HepG2 (cell line): ENCODE data around the gene FARSB. TPM values are rescaled to one million over a fixed set of nuclear protein-coding genes. Genes with fewer than 3 reads are reported as not detected.
A peak's percentile ranks its signal among the peaks of the same experiment; 100 is the strongest.

ENCODE experiments used
- ATF7-NPFF ChIP-seq: sonication (generic); formaldehyde crosslinking; IDR thresholded peaks from 2 replicates; pipeline ENCODE4 v1.8.1; 2023; ENCODE audit warnings: mild to moderate bottlenecking, low read depth, missing genetic modification reagents, moderate library complexity
- ETV5 ChIP-seq: IDR thresholded peaks from 2 replicates; pipeline ENCODE4 v1.6.1; 2018; ENCODE audit warnings: missing biosample characterization, missing genetic modification reagents, inconsistent platforms, borderline replicate concordance
- ISX ChIP-seq: sonication (generic); formaldehyde crosslinking; conservative IDR thresholded peaks from 2 replicates; pipeline ENCODE4 v1.5.0; 2020; ENCODE audit warnings: missing genetic modification reagents
- KLF16 ChIP-seq, 2 experiments: sonication (generic) in 1 of 2; formaldehyde crosslinking in 1 of 2; IDR thresholded peaks; 2 replicates each; pipeline versions ENCODE4 v1.6.1 to v1.8.0; 2016 to 2023; ENCODE audit warnings: missing genetic modification reagents in 2 of 2, missing compliant biosample characterization in 1 of 2
- NR2F6 ChIP-seq, 2 experiments: IDR thresholded peaks; 2 replicates each; pipeline ENCODE4 v1.6.1; 2016; ENCODE audit warnings: antibody characterized with exemption in 1 of 2, mild to moderate bottlenecking in 1 of 2
- PHB2 ChIP-seq: fragments of 450-650 bp; IDR thresholded peaks from 2 replicates; pipeline ENCODE4 v1.6.1; 2018; ENCODE audit not compliant: partially characterized antibody
- SAP130 ChIP-seq: IDR thresholded peaks from 2 replicates; pipeline ENCODE4 v1.6.1; 2016; ENCODE audit warnings: low read depth
- SMAD9 ChIP-seq: sonication (generic); formaldehyde crosslinking; IDR thresholded peaks from 2 replicates; pipeline ENCODE4 v1.5.1; 2020; ENCODE audit warnings: mild to moderate bottlenecking, missing genetic modification reagents
- ZNF251 ChIP-seq: sonication (generic); formaldehyde crosslinking; IDR thresholded peaks from 2 replicates; pipeline ENCODE4 v1.9.0; 2021; ENCODE audit warnings: mild to moderate bottlenecking, missing genetic modification reagents
- ZNF350 ChIP-seq: sonication (generic); formaldehyde crosslinking; IDR thresholded peaks from 2 replicates; pipeline ENCODE4 v1.4.0; 2020; ENCODE audit warnings: mild to moderate bottlenecking, low read depth, missing genetic modification reagents, borderline replicate concordance
- ZNF737 ChIP-seq: sonication (generic); formaldehyde crosslinking; IDR thresholded peaks from 2 replicates; pipeline ENCODE4 v1.5.0; 2020; ENCODE audit warnings: missing genetic modification reagents, mild to moderate bottlenecking, borderline replicate concordance
- ZNF776 ChIP-seq: sonication (generic); formaldehyde crosslinking; IDR thresholded peaks from 2 replicates; pipeline ENCODE4 v1.4.0; 2020; ENCODE audit warnings: mild to moderate bottlenecking, missing genetic modification reagents
- polyA plus RNA-seq, 8 experiments: library from polyadenylated mRNA; depleted of rRNA in 3 of 8; stranded (reverse) in 7 of 8; unstranded in 1 of 8; fragments of >200 nt; fragmentation: Illumina TruSeq in 4 of 8; extraction: Trizol in 4 of 8; gene quantifications; 2 replicates each; pipeline versions ENCODE4 v1.2.1 to v1.2.3, GENCODE V29; 2011 to 2016; ENCODE audit warnings: low read depth in 4 of 8, missing spikeins in 1 of 8, mixed read lengths in 1 of 8; ENCODE audit not compliant: insufficient read depth in 1 of 8
- total RNA-seq, 5 experiments: library from RNA; depleted of rRNA; stranded (reverse); fragments of >200 nt; fragmentation: Illumina TruSeq; extraction: Trizol; gene quantifications; 2 replicates each; pipeline ENCODE4 v1.2.3, GENCODE V29; 2016; ENCODE audit warnings: low read depth in 1 of 5
- TF ChIP-seq, protein P1 (sequence below): sonication (generic); formaldehyde crosslinking; IDR thresholded peaks from 2 replicates; pipeline ENCODE4 v1.4.0; 2020; ENCODE audit warnings: missing genetic modification reagents
- TF ChIP-seq, protein P2 (sequence below): sonication (generic); formaldehyde crosslinking; IDR thresholded peaks from 2 replicates; pipeline ENCODE4 v1.5.1; 2020; ENCODE audit warnings: mild to moderate bottlenecking, moderate library complexity, missing genetic modification reagents
- TF ChIP-seq, protein P3 (sequence below): sonication (generic); formaldehyde crosslinking; IDR thresholded peaks from 2 replicates; pipeline ENCODE4 v1.9.0; 2021; ENCODE audit warnings: missing genetic modification reagents, borderline replicate concordance
- TF ChIP-seq, protein P4 (sequence below): sonication (generic); formaldehyde crosslinking; IDR thresholded peaks from 2 replicates; pipeline ENCODE4 v1.4.0; 2020; ENCODE audit warnings: missing genetic modification reagents
- TF ChIP-seq, protein P5 (sequence below): sonication (generic); formaldehyde crosslinking; IDR thresholded peaks from 2 replicates; pipeline ENCODE4 v1.4.0; 2020; ENCODE audit warnings: mild to moderate bottlenecking, low read depth, missing genetic modification reagents

Gene FARSB
- total and polyA plus RNA-seq, 2 of the 13 experiments (the other 11 are each of a cell fraction or from before 2014, with no cell fraction given), result 23.3 to 45.9 TPM

DNA sequence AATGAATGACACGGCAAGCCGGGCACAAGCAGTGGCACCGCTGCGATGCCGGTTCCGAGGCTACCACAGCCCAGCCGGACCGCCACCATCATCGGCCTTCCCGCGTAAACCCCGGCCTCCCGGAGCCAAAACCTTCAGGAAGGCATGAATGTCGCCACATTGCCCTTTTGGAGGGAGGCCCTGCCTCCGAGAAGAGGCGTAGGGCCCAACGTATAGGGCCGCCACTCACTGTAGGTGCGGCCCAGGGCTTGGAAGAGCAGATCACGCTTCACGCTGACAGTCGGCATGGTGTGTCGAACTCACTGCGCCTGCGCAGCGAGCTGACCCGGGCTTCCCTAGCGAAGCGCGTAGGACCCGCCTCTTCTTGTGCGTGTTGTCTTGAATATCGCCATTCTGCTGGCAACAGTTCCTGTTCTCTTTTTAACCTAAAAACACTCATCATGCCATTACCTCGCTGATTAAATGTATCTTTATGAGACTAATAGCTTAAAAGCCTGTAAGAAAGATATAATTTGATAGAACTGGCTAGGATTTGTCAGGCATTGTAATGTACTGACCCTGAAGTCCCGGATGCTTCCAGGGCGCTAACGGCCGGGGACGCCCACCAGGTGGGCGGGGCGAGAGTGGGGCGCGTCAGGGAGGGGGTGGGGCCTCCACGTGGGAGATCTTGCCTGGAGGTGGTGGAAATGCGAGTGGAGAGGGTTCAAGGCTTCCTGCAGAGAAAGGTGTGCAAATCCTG is at the start of gene FARSB (continued):
- TF ChIP-seq, protein P1, sequence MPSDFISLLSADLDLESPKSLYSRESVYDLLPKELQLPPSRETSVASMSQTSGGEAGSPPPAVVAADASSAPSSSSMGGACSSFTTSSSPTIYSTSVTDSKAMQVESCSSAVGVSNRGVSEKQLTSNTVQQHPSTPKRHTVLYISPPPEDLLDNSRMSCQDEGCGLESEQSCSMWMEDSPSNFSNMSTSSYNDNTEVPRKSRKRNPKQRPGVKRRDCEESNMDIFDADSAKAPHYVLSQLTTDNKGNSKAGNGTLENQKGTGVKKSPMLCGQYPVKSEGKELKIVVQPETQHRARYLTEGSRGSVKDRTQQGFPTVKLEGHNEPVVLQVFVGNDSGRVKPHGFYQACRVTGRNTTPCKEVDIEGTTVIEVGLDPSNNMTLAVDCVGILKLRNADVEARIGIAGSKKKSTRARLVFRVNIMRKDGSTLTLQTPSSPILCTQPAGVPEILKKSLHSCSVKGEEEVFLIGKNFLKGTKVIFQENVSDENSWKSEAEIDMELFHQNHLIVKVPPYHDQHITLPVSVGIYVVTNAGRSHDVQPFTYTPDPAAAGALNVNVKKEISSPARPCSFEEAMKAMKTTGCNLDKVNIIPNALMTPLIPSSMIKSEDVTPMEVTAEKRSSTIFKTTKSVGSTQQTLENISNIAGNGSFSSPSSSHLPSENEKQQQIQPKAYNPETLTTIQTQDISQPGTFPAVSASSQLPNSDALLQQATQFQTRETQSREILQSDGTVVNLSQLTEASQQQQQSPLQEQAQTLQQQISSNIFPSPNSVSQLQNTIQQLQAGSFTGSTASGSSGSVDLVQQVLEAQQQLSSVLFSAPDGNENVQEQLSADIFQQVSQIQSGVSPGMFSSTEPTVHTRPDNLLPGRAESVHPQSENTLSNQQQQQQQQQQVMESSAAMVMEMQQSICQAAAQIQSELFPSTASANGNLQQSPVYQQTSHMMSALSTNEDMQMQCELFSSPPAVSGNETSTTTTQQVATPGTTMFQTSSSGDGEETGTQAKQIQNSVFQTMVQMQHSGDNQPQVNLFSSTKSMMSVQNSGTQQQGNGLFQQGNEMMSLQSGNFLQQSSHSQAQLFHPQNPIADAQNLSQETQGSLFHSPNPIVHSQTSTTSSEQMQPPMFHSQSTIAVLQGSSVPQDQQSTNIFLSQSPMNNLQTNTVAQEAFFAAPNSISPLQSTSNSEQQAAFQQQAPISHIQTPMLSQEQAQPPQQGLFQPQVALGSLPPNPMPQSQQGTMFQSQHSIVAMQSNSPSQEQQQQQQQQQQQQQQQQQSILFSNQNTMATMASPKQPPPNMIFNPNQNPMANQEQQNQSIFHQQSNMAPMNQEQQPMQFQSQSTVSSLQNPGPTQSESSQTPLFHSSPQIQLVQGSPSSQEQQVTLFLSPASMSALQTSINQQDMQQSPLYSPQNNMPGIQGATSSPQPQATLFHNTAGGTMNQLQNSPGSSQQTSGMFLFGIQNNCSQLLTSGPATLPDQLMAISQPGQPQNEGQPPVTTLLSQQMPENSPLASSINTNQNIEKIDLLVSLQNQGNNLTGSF (CRISPR knock-in tag), result peak; percentile 83
- TF ChIP-seq SAP130 (peak; percentile 95), ZNF251 (CRISPR knock-in tag) (peak; percentile 89; the same call in 1 of the 2 replicates), KLF16 (CRISPR knock-in tag; IDR thresholded peaks at IDR 0.05) (peak; percentile 30 to 48; a peak in 1 of 4 replicates), ISX (no peak), ETV5 (peak; percentile 39), PHB2 (no peak), ZNF737 (peak; percentile 83; the same call in 1 of the 2 replicates), NR2F6 (IDR thresholded peaks at IDR 0.05) (no peak), NR2F6 (CRISPR knock-in tag; IDR thresholded peaks at IDR 0.05) (peak; percentile 3; the same call in 1 of the 2 replicates), ATF7-NPFF (CRISPR knock-in tag) (peak; percentile 74), ZNF350 (peak; percentile 71), SMAD9 (CRISPR knock-in tag) (no peak), ZNF776 (CRISPR knock-in tag) (peak; percentile 80; the same call in 1 of the 2 replicates)
- TF ChIP-seq, protein P2, sequence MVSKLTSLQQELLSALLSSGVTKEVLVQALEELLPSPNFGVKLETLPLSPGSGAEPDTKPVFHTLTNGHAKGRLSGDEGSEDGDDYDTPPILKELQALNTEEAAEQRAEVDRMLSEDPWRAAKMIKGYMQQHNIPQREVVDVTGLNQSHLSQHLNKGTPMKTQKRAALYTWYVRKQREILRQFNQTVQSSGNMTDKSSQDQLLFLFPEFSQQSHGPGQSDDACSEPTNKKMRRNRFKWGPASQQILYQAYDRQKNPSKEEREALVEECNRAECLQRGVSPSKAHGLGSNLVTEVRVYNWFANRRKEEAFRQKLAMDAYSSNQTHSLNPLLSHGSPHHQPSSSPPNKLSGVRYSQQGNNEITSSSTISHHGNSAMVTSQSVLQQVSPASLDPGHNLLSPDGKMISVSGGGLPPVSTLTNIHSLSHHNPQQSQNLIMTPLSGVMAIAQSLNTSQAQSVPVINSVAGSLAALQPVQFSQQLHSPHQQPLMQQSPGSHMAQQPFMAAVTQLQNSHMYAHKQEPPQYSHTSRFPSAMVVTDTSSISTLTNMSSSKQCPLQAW, result peak; percentile 88; the same call in 1 of the 2 replicates
- TF ChIP-seq, protein P3, sequence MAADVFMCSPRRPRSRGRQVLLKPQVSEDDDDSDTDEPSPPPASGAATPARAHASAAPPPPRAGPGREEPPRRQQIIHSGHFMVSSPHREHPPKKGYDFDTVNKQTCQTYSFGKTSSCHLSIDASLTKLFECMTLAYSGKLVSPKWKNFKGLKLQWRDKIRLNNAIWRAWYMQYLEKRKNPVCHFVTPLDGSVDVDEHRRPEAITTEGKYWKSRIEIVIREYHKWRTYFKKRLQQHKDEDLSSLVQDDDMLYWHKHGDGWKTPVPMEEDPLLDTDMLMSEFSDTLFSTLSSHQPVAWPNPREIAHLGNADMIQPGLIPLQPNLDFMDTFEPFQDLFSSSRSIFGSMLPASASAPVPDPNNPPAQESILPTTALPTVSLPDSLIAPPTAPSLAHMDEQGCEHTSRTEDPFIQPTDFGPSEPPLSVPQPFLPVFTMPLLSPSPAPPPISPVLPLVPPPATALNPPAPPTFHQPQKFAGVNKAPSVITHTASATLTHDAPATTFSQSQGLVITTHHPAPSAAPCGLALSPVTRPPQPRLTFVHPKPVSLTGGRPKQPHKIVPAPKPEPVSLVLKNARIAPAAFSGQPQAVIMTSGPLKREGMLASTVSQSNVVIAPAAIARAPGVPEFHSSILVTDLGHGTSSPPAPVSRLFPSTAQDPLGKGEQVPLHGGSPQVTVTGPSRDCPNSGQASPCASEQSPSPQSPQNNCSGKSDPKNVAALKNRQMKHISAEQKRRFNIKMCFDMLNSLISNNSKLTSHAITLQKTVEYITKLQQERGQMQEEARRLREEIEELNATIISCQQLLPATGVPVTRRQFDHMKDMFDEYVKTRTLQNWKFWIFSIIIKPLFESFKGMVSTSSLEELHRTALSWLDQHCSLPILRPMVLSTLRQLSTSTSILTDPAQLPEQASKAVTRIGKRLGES (CRISPR knock-in tag), result no peak
- TF ChIP-seq, protein P4, sequence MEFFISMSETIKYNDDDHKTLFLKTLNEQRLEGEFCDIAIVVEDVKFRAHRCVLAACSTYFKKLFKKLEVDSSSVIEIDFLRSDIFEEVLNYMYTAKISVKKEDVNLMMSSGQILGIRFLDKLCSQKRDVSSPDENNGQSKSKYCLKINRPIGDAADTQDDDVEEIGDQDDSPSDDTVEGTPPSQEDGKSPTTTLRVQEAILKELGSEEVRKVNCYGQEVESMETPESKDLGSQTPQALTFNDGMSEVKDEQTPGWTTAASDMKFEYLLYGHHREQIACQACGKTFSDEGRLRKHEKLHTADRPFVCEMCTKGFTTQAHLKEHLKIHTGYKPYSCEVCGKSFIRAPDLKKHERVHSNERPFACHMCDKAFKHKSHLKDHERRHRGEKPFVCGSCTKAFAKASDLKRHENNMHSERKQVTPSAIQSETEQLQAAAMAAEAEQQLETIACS (CRISPR knock-in tag), result no peak
- TF ChIP-seq, protein P5, sequence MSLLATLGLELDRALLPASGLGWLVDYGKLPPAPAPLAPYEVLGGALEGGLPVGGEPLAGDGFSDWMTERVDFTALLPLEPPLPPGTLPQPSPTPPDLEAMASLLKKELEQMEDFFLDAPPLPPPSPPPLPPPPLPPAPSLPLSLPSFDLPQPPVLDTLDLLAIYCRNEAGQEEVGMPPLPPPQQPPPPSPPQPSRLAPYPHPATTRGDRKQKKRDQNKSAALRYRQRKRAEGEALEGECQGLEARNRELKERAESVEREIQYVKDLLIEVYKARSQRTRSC (CRISPR knock-in tag), result no peak
